ENCODE measurements around the gene OR10A2.

GRCh38 chr11:6911948-6912347 is 49.1 kb downstream of the OR10A2 start:
- TF ChIP-seq CTCF (IDR thresholded peaks at IDR 0.05) (no peak), POLR2AphosphoS5 (IDR thresholded peaks at IDR 0.05) (no peak), EP300 (IDR thresholded peaks at IDR 0.05) (no peak), POLR2A (IDR thresholded peaks at IDR 0.05) (no peak)
